GM12892 (cell line): ENCODE measurements around the gene DPEP2.

ENCODE experiments used
- POLR2A ChIP-seq: IDR thresholded peaks from 2 replicates; pipeline ENCODE4 v1.6.1; 2011; ENCODE audit warnings: low read depth, low read length, control low read depth
- POLR2AphosphoS5 ChIP-seq: IDR thresholded peaks from 2 replicates; pipeline ENCODE4 v1.6.1; 2011; ENCODE audit warnings: low read depth, low read length, control low read depth

GRCh38 chr16:67953641-67954375 is 45.5 kb downstream of the DPEP2 start:
- no peak for TF ChIP-seq POLR2AphosphoS5
- TF ChIP-seq POLR2A, result no peak
